HEK293T (cell line): ENCODE results near the gene ACP7.
A peak's percentile ranks its signal among the peaks of the same experiment; 100 is the strongest.

Source experiments
- CTCF ChIA-PET: fragments of 350-600 bp; formaldehyde crosslinking; extraction: SDS; loops from one replicate; lab custom pipeline; 2021; ENCODE audit warnings: antibody characterized with exemption, inconsistent platforms; lab: Yijun Ruan, JAX
- POLR2A ChIA-PET: fragments of 350-600 bp; formaldehyde crosslinking; extraction: SDS; loops from one replicate; lab custom pipeline; 2020; ENCODE audit warnings: antibody characterized with exemption, inconsistent platforms; lab: Yijun Ruan, JAX
- DNase-seq: peaks from one replicate; pipeline ENCODE4 v3.0.0; 2012; ENCODE audit warnings: mixed read lengths; ENCODE audit errors: extremely low spot score
- ARNT ChIP-seq: fragments of 450-650 bp; IDR thresholded peaks from 2 replicates; pipeline ENCODE4 v1.6.1; 2017; ENCODE audit warnings: mild to moderate bottlenecking
- BHLHE40 ChIP-seq: fragments of 450-650 bp; IDR thresholded peaks from 2 replicates; pipeline ENCODE4 v1.6.1; 2016; ENCODE audit warnings: mild to moderate bottlenecking, moderate library complexity, borderline replicate concordance
- CTBP1 ChIP-seq: fragments of 450-650 bp; IDR thresholded peaks from 2 replicates; pipeline ENCODE4 v1.6.1; 2016; ENCODE audit warnings: borderline replicate concordance
- ELF4 ChIP-seq: fragments of 450-650 bp; IDR thresholded peaks from 2 replicates; pipeline ENCODE4 v1.6.1; 2017; ENCODE audit warnings: antibody characterized with exemption
- FOXA1 ChIP-seq: fragments of 450-650 bp; IDR thresholded peaks from 2 replicates; pipeline ENCODE4 v1.6.1; 2016; ENCODE audit warnings: mild to moderate bottlenecking
- FOXK2 ChIP-seq: fragments of 450-650 bp; IDR thresholded peaks from 2 replicates; pipeline ENCODE4 v1.6.1; 2016; ENCODE audit warnings: mild to moderate bottlenecking
- FOXM1 ChIP-seq: fragments of 450-650 bp; IDR thresholded peaks from 2 replicates; pipeline ENCODE4 v1.6.1; 2017; ENCODE audit warnings: mild to moderate bottlenecking, borderline replicate concordance
- HDGF ChIP-seq: fragments of 450-650 bp; IDR thresholded peaks from 2 replicates; pipeline ENCODE4 v1.6.1; 2017; ENCODE audit warnings: antibody characterized with exemption, borderline replicate concordance
- L3MBTL2 ChIP-seq: fragments of 450-650 bp; conservative IDR thresholded peaks from 2 replicates; pipeline ENCODE4 v1.6.1; 2016; ENCODE audit warnings: mild to moderate bottlenecking
- LEF1 ChIP-seq: fragments of 450-650 bp; IDR thresholded peaks from 2 replicates; pipeline ENCODE4 v1.6.1; 2017; ENCODE audit warnings: mild to moderate bottlenecking, borderline replicate concordance
- NFRKB ChIP-seq: fragments of 450-650 bp; IDR thresholded peaks from 2 replicates; pipeline ENCODE4 v1.6.1; 2016; ENCODE audit warnings: mild to moderate bottlenecking, moderate library complexity
- PKNOX1 ChIP-seq: fragments of 450-650 bp; IDR thresholded peaks from 2 replicates; pipeline ENCODE4 v1.6.1; 2016
- SP1 ChIP-seq: fragments of 450-650 bp; IDR thresholded peaks from 2 replicates; pipeline ENCODE4 v1.6.1; 2017
- SUZ12 ChIP-seq: fragments of 450-650 bp; IDR thresholded peaks from 2 replicates; pipeline ENCODE4 v1.6.1; 2016; ENCODE audit warnings: mild to moderate bottlenecking
- TARDBP ChIP-seq: fragments of 450-650 bp; IDR thresholded peaks from 2 replicates; pipeline ENCODE4 v1.6.1; 2016
- ZNF384 ChIP-seq: fragments of 450-650 bp; IDR thresholded peaks from 2 replicates; pipeline ENCODE4 v1.6.1; 2016

Gene ACP7

GRCh38 chr19:39148939-39149529 is 64.9 kb downstream of the ACP7 start:
- ChIA-PET CTCF (no interaction called here), POLR2A (no interaction called here)
- no peak for DNase-seq

GRCh38 chr19:39150235-39150634 is 66.1 kb downstream of the ACP7 start:
- ChIA-PET CTCF (no interaction called here), POLR2A (no interaction called here)

More at GRCh38 chr19:39148939-39149529, 64.9 kb downstream of the ACP7 start:
- no peak for TF ChIP-seq CTBP1
- TF ChIP-seq FOXK2, result no peak
- no peak for TF ChIP-seq HDGF
- no peak for TF ChIP-seq LEF1
- TF ChIP-seq SP1, result no peak
- no peak for TF ChIP-seq PKNOX1
- no peak for TF ChIP-seq ZNF384
- TF ChIP-seq L3MBTL2, result no peak
- TF ChIP-seq BHLHE40, result no peak
- TF ChIP-seq ARNT, result no peak
- no peak for TF ChIP-seq ELF4
- TF ChIP-seq SUZ12, result no peak
- no peak for TF ChIP-seq FOXA1
- no peak for TF ChIP-seq NFRKB
- no peak for TF ChIP-seq TARDBP
- TF ChIP-seq FOXM1, result no peak

GRCh38 chr19:39150807-39151600 is 66.8 kb downstream of the ACP7 start:
- ChIA-PET CTCF (no interaction called here), POLR2A (no interaction called here)
- no peak for TF ChIP-seq ELF4
- TF ChIP-seq FOXA1, result no peak
- no peak for TF ChIP-seq NFRKB
- TF ChIP-seq FOXM1, result no peak
- no peak for TF ChIP-seq ARNT
- TF ChIP-seq L3MBTL2, result no peak
- TF ChIP-seq HDGF, result no peak
- no peak for TF ChIP-seq PKNOX1
- no peak for TF ChIP-seq TARDBP
- no peak for TF ChIP-seq ZNF384
- no peak for TF ChIP-seq CTBP1
- TF ChIP-seq SP1, result no peak
- no peak for TF ChIP-seq SUZ12
- TF ChIP-seq FOXK2, result no peak
- DNase-seq, result no peak

More at GRCh38 chr19:39150235-39150634, 66.1 kb downstream of the ACP7 start:
- TF ChIP-seq ELF4 (no peak), TARDBP (no peak), FOXA1 (no peak), NFRKB (no peak), FOXK2 (no peak), L3MBTL2 (no peak), LEF1 (no peak), FOXM1 (no peak), ZNF384 (no peak), PKNOX1 (no peak), SP1 (no peak), SUZ12 (no peak), HDGF (no peak), CTBP1 (no peak), BHLHE40 (no peak), ARNT (no peak)
- DNase-seq, result no peak

- ChIA-PET CTCF (no interaction called here), POLR2A (no interaction called here)
- no peak for DNase-seq
- no peak for TF ChIP-seq NFRKB
These were observed 67.9 kb downstream of the ACP7 start for GRCh38 chr19:39152066-39152465.

GRCh38 chr19:39154100-39154628 is 70.0 kb downstream of the ACP7 start:
- TF ChIP-seq FOXK2 (no peak), BHLHE40 (no peak)
- ChIA-PET POLR2A (no interaction called here), CTCF (no interaction called here)
- no peak for DNase-seq

- ChIA-PET POLR2A (no interaction called here), CTCF (no interaction called here)
- TF ChIP-seq ZNF384 (no peak), FOXK2 (no peak), CTBP1 (no peak), LEF1 (no peak)
- DNase-seq, result peak; percentile 24
These were observed 70.5 kb downstream of the ACP7 start for GRCh38 chr19:39154629-39155100.
